Erythroblast (primary cell): Measurements from ENCODE around the gene TBCEL.
"Not testable (repeated sequence)": the region's sequence is repeated elsewhere in the genome, so short reads cannot be mapped to it uniquely, and the experiment has no call there.

Experiments
- DNase-seq, 2 experiments: peaks; one replicate each; lab custom pipeline; 2025; lab: John Stamatoyannopoulos, UW
- GATA1 ChIP-seq: IDR thresholded peaks from 2 replicates; pipeline ENCODE4 v1.6.1; 2011; ENCODE audit warnings: low read depth, mild to moderate bottlenecking, control low read depth, low read length, moderate library complexity
- POLR2A ChIP-seq: IDR thresholded peaks from 2 replicates; pipeline ENCODE4 v1.6.1; 2011; ENCODE audit warnings: mild to moderate bottlenecking, low read length

The TBCEL gene

GRCh38 chr11:121112498-121113455 lies 88.9 kb downstream of the TBCEL start:
- peak; percentile 48 to 67 for DNase-seq
- TF ChIP-seq GATA1 = no peak
- TF ChIP-seq POLR2A = no peak

GRCh38 chr11:121113611-121114010 lies 89.7 kb downstream of the TBCEL start:
- no peak for TF ChIP-seq GATA1
- DNase-seq = no peak

GRCh38 chr11:121115024-121115423 lies 91.1 kb downstream of the TBCEL start:
- DNase-seq = not testable (repeated sequence)

GRCh38 chr11:121117788-121118187 lies 93.9 kb downstream of the TBCEL start:
- no peak for DNase-seq
- no peak for TF ChIP-seq GATA1
- TF ChIP-seq POLR2A = no peak

GRCh38 chr11:121119440-121119839 lies 95.5 kb downstream of the TBCEL start:
- no peak for TF ChIP-seq POLR2A
- TF ChIP-seq GATA1 = no peak
- DNase-seq = no peak

GRCh38 chr11:121122328-121122727 lies 98.4 kb downstream of the TBCEL start:
- DNase-seq = no peak
- TF ChIP-seq POLR2A (no peak), GATA1 (no peak)

GRCh38 chr11:121123496-121124069 lies 99.7 kb downstream of the TBCEL start:
- TF ChIP-seq GATA1 = no peak
- TF ChIP-seq POLR2A = no peak
- DNase-seq = no peak

GRCh38 chr11:121127809-121128208 lies 103.9 kb downstream of the TBCEL start:
- no peak for DNase-seq
- no peak for TF ChIP-seq POLR2A
- TF ChIP-seq GATA1 = no peak

- no peak for DNase-seq
- no peak for TF ChIP-seq POLR2A
Observed at GRCh38 chr11:121129362-121130340, 105.7 kb downstream of the TBCEL start.

GRCh38 chr11:121131656-121132055 lies 107.8 kb downstream of the TBCEL start:
- DNase-seq = no peak
- TF ChIP-seq GATA1 = no peak
- TF ChIP-seq POLR2A = no peak

- DNase-seq = no peak
- TF ChIP-seq POLR2A (no peak), GATA1 (no peak)
Observed at GRCh38 chr11:121132211-121132976, 108.5 kb downstream of the TBCEL start.

- TF ChIP-seq POLR2A (no peak), GATA1 (no peak)
- DNase-seq = no peak
Observed at GRCh38 chr11:121134741-121135312, 110.9 kb downstream of the TBCEL start.

GRCh38 chr11:121137005-121137404 lies 113.1 kb downstream of the TBCEL start:
- no peak for DNase-seq
- TF ChIP-seq POLR2A (no peak), GATA1 (no peak)
